ENCODE data around the gene FSIP1. TPM values are rescaled to one million over a fixed set of nuclear protein-coding genes. Genes with fewer than 3 reads are reported as not detected.

The FSIP1 gene
- total and polyA plus RNA-seq, 11 donors, result 0.28 to 3.7 (median 0.97) TPM; not detected in 1

DNA sequence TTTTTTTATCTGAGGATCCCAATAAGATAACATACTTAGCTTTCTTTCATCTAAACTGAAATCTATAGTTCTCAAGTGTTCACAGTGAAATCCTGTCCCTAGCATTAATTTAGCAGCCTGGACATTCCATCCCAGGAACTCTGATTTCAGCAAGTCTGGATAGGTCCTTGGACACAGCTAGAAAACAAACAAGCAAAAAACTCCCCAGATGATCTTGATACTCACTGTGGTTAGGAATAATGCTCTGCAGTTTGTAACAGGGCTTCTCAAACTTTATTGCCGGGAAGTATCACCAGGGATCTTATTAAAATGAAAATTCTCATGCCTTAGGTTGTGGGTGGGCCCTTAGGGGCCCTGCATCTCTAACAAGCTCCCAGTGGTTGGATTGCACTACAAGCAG lies 177.5 kb downstream of the FSIP1 start:
- Histone ChIP-seq H3K27ac (no peak overlapping the region), H3K27me3 (no peaks in the 10 kb centered on the region), H3K36me3 (no peaks in the 10 kb centered on the region), H3K9me3 (peaks cover 0 to 8% (median 5%) of the 10 kb centered on the region in 12 donors), H3K4me1 (peaks cover 0 to 6% (median 0%) of the 10 kb centered on the region in 12 donors), H3K4me3 (no peak overlapping the region)
- TF ChIP-seq POLR2A (IDR thresholded peaks at IDR 0.05), result no peak
- intact Hi-C loops (cut with DNase I), result loop anchor here in 1 of 10 donors (10.0 kb wide), 1 partner anchor 60 kb away; no protein-coding TSS in a partner anchor
- ATAC-seq, result no peak
- DNase-seq, result no peak
- WGBS, 4 donors, result 67 to 96% (median 86%) methylated on average over 1 of the region's 1 CpG

DNA sequence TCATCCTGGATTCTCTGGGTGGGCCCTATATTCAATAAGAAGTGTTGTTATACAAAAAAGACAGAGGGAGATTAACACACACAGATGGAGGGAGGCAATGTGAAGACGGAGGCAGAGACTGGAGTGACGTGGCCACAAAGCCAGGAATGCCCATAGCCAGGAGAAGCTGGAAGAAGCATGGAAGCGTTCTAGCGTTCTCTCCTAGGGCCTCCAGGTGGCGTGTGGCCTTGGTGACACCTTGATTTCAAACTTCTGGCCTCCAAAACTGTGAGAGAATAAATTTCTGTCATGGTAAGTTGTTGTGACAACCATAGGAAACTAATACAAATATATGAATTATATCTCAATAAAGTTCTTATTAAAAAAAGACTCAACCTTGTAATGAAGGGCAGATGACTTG lies 180.5 kb downstream of the FSIP1 start:
- Histone ChIP-seq H3K36me3 (peaks cover 0 to 4% (median 0%) of the 10 kb centered on the region in 9 donors), H3K4me3 (no peak overlapping the region), H3K27ac (no peak overlapping the region), H3K27me3 (no peaks in the 10 kb centered on the region), H3K9me3 (no peaks in the 10 kb centered on the region), H3K4me1 (peaks cover 0 to 4% (median 0%) of the 10 kb centered on the region in 12 donors)
- DNase-seq (no peak), ATAC-seq (no peak)
- intact Hi-C loops (cut with DNase I), result loop anchor here in 1 of 10 donors (10.0 kb wide), 1 partner anchor 63 kb away; no protein-coding TSS in a partner anchor
- TF ChIP-seq CTCF (IDR thresholded peaks at IDR 0.05), result no peak
- TF ChIP-seq POLR2A (IDR thresholded peaks at IDR 0.05), result no peak
- WGBS, 4 donors, result 84 to 87% (median 85%) methylated on average over 5 of the region's 5 CpGs

- TF ChIP-seq CTCF (IDR thresholded peaks at IDR 0.05) (no peak), POLR2A (IDR thresholded peaks at IDR 0.05) (no peak)
- intact Hi-C loops (cut with DNase I), result loop anchor here in 3 of 10 donors (10.0 kb wide), 2 partner anchors 65 to 155 kb away; no protein-coding TSS in a partner anchor
- Histone ChIP-seq H3K27me3 (no peaks in the 10 kb centered on the region), H3K9me3 (no peaks in the 10 kb centered on the region), H3K4me1 (peaks cover 0 to 7% (median 0%) of the 10 kb centered on the region in 12 donors), H3K27ac (no peak overlapping the region), H3K4me3 (no peak overlapping the region), H3K36me3 (peaks cover 0 to 27% (median 22%) of the 10 kb centered on the region in 9 donors)
- 81 to 94% (median 90%) methylated on average over 2 of the region's 2 CpGs for WGBS, 4 donors
- DNase-seq (no peak), ATAC-seq (no peak)
Observed at GRCh38 chr15:39599871-39600270, 182.8 kb downstream of the FSIP1 start.

GRCh38 chr15:39598958-39599845 lies 183.4 kb downstream of the FSIP1 start:
- Histone ChIP-seq H3K4me1 (peaks cover 0 to 7% (median 0%) of the 10 kb centered on the region in 12 donors), H3K4me3 (no peak overlapping the region), H3K9me3 (no peaks in the 10 kb centered on the region), H3K27me3 (no peaks in the 10 kb centered on the region), H3K36me3 (peaks cover 0 to 34% (median 28%) of the 10 kb centered on the region in 9 donors), H3K27ac (no peak overlapping the region)
- WGBS, 4 donors, result 76 to 88% (median 83%) methylated on average over 12 of the region's 12 CpGs
- no peak for TF ChIP-seq POLR2A (IDR thresholded peaks at IDR 0.05)
- TF ChIP-seq CTCF (IDR thresholded peaks at IDR 0.05), result no peak
- DNase-seq (no peak), ATAC-seq (peak in 1 of 4 donors; percentile 10)
- intact Hi-C loops (cut with DNase I), result loop anchor here in 2 of 10 donors (10.0 kb wide), 1 partner anchor 156 kb away; no protein-coding TSS in a partner anchor
